Pons (tissue), 1 donor: Measurements from ENCODE around the gene ZNF716.
"Not testable (repeated sequence)": the region's sequence is repeated elsewhere in the genome, so short reads cannot be mapped to it uniquely, and the experiment has no call there.

ENCODE experiments used
- DNase-seq: peaks from one replicate; pipeline ENCODE4 v3.0.0-alpha.2; 2016; ENCODE audit warnings: low spot score

The ZNF716 gene

GRCh38 chr7:57425969-57426628 lies 23.9 kb upstream of the ZNF716 start:
- DNase-seq = no peak

GRCh38 chr7:57426629-57427003 lies 23.4 kb upstream of the ZNF716 start:
- DNase-seq = no peak

GRCh38 chr7:57427146-57427545 lies 22.8 kb upstream of the ZNF716 start:
- DNase-seq = no peak

- no peak for DNase-seq
These were observed 22.4 kb upstream of the ZNF716 start for GRCh38 chr7:57427594-57427993.

GRCh38 chr7:57432583-57432982 lies 17.4 kb upstream of the ZNF716 start:
- no peak for DNase-seq

GRCh38 chr7:57437581-57437980 lies 12.4 kb upstream of the ZNF716 start:
- DNase-seq = no peak

GRCh38 chr7:57438244-57438643 lies 11.7 kb upstream of the ZNF716 start:
- no peak for DNase-seq

GRCh38 chr7:57443567-57443966 lies 6.4 kb upstream of the ZNF716 start:
- no peak for DNase-seq

- DNase-seq = not testable (repeated sequence)
These were observed 19.3 kb downstream of the ZNF716 start for GRCh38 chr7:57469186-57469828.

- DNase-seq = not testable (repeated sequence)
These were observed 30.3 kb downstream of the ZNF716 start for GRCh38 chr7:57480304-57480703.

- DNase-seq = not testable (repeated sequence)
These were observed 35.0 kb downstream of the ZNF716 start for GRCh38 chr7:57485022-57485421.

- no peak for DNase-seq
These were observed 38.0 kb downstream of the ZNF716 start for GRCh38 chr7:57487957-57488356.

- DNase-seq = not testable (repeated sequence)
These were observed 45.1 kb downstream of the ZNF716 start for GRCh38 chr7:57495111-57495510.

- DNase-seq = no peak
These were observed 46.4 kb downstream of the ZNF716 start for GRCh38 chr7:57496395-57496794.

- DNase-seq = no peak
These were observed 55.2 kb downstream of the ZNF716 start for GRCh38 chr7:57505176-57505575.
